HEK293 (cell line): ENCODE measurements around the gene SLC6A1.

Source experiments
- CTCF ChIA-PET: fragments of 350-600 bp; formaldehyde crosslinking; extraction: SDS; loops from one replicate; lab custom pipeline; 2021; ENCODE audit warnings: antibody characterized with exemption; lab: Yijun Ruan, JAX
- POLR2A ChIA-PET: fragments of 300-600 bp; formaldehyde crosslinking; extraction: SDS; loops from one replicate; lab custom pipeline; 2020; ENCODE audit warnings: antibody characterized with exemption, inconsistent platforms; lab: Yijun Ruan, JAX
- H3K27ac ChIP-seq: fragments of 200-500 bp; sonication (Bioruptor generic); 2 replicates; pipeline ENCODE4 v1.5.1; 2014; ENCODE audit warnings: low read depth, low read length, control low read depth, inconsistent platforms; ENCODE audit errors: extremely low read depth
- H3K36me3 ChIP-seq, 2 experiments: fragments of 200-500 bp in 1 of 2; sonication (Bioruptor generic) in 1 of 2; 1 replicate in 1 of 2; 2 replicates in 1 of 2; pipeline ENCODE4 v1.5.1; 2014 to 2017; ENCODE audit warnings: inconsistent platforms in 2 of 2, low read length in 2 of 2; ENCODE audit not compliant: control insufficient read depth in 2 of 2, insufficient read depth in 1 of 2
- H3K4me1 ChIP-seq: fragments of 200-500 bp; sonication (Bioruptor generic); 2 replicates; pipeline ENCODE4 v1.5.1; 2014; ENCODE audit warnings: mild to moderate bottlenecking, low read length, inconsistent platforms; ENCODE audit not compliant: control insufficient read depth, insufficient read depth
- H3K4me3 ChIP-seq: 2 replicates; pipeline ENCODE4 v1.5.1; 2011; ENCODE audit warnings: low read depth, mild to moderate bottlenecking, control low read depth, low read length, moderate library complexity
- H3K9me3 ChIP-seq: fragments of 200-500 bp; sonication (Bioruptor generic); 2 replicates; pipeline ENCODE4 v1.5.1; 2014; ENCODE audit warnings: low read depth, low read length, inconsistent platforms; ENCODE audit not compliant: control insufficient read depth, insufficient read depth
- GLI4 ChIP-seq: fragments of 450-650 bp; formaldehyde crosslinking; IDR thresholded peaks from 2 replicates; pipeline ENCODE4 v1.5.1; 2016; ENCODE audit warnings: missing biosample characterization, missing genetic modification characterization
- GLIS2 ChIP-seq: fragments of 450-650 bp; formaldehyde crosslinking; IDR thresholded peaks from 2 replicates; pipeline ENCODE4 v1.5.1; 2016; ENCODE audit warnings: missing biosample characterization, missing genetic modification characterization
- HOXA7 ChIP-seq: sonication (generic); formaldehyde crosslinking; IDR thresholded peaks from 2 replicates; pipeline ENCODE4 v1.8.1; 2022; ENCODE audit warnings: missing genetic modification reagents, borderline replicate concordance
- IKZF3 ChIP-seq: fragments of 450-650 bp; IDR thresholded peaks from 2 replicates; pipeline ENCODE4 v1.5.0; 2018; ENCODE audit warnings: missing biosample characterization, mild to moderate bottlenecking, missing genetic modification characterization, moderate library complexity
- OSR2 ChIP-seq: fragments of 450-650 bp; formaldehyde crosslinking; IDR thresholded peaks from 2 replicates; pipeline ENCODE4 v1.5.1; 2016; ENCODE audit warnings: missing biosample characterization, missing genetic modification characterization
- PRDM6 ChIP-seq: fragments of 450-650 bp; formaldehyde crosslinking; IDR thresholded peaks from 2 replicates; pipeline ENCODE4 v1.5.1; 2017; ENCODE audit warnings: missing biosample characterization, missing genetic modification characterization
- REPIN1 ChIP-seq: fragments of 450-650 bp; formaldehyde crosslinking; IDR thresholded peaks from 2 replicates; pipeline ENCODE4 v1.5.1; 2017; ENCODE audit warnings: missing biosample characterization, missing genetic modification characterization, low read depth
- SP2 ChIP-seq: fragments of 450-650 bp; formaldehyde crosslinking; IDR thresholded peaks from 2 replicates; pipeline ENCODE4 v1.5.1; 2016; ENCODE audit warnings: missing biosample characterization, missing genetic modification characterization
- WT1 ChIP-seq: fragments of 450-650 bp; formaldehyde crosslinking; IDR thresholded peaks from 2 replicates; pipeline ENCODE4 v1.5.1; 2016; ENCODE audit warnings: missing biosample characterization, missing genetic modification characterization
- ZBTB8A ChIP-seq: fragments of 450-650 bp; formaldehyde crosslinking; IDR thresholded peaks from 2 replicates; pipeline ENCODE4 v1.5.1; 2016; ENCODE audit warnings: missing biosample characterization, missing genetic modification characterization
- ZNF114 ChIP-seq: fragments of 450-650 bp; formaldehyde crosslinking; IDR thresholded peaks from 2 replicates; pipeline ENCODE4 v1.5.0; 2017; ENCODE audit warnings: missing biosample characterization, missing genetic modification characterization
- ZNF146 ChIP-seq: fragments of 450-650 bp; formaldehyde crosslinking; IDR thresholded peaks from 2 replicates; pipeline ENCODE4 v1.5.1; 2016; ENCODE audit warnings: missing biosample characterization, missing genetic modification characterization
- ZNF157 ChIP-seq: fragments of 450-650 bp; formaldehyde crosslinking; IDR thresholded peaks from 2 replicates; pipeline ENCODE4 v1.5.1; 2016; ENCODE audit warnings: missing biosample characterization, missing genetic modification characterization
- ZNF16 ChIP-seq: fragments of 450-650 bp; formaldehyde crosslinking; IDR thresholded peaks from 2 replicates; pipeline ENCODE4 v1.5.1; 2016; ENCODE audit warnings: low read depth, missing biosample characterization, missing genetic modification characterization
- ZNF175 ChIP-seq: fragments of 450-650 bp; formaldehyde crosslinking; IDR thresholded peaks from 2 replicates; pipeline ENCODE4 v1.5.1; 2016; ENCODE audit warnings: missing biosample characterization, missing genetic modification characterization
- ZNF335 ChIP-seq: fragments of 450-650 bp; formaldehyde crosslinking; conservative IDR thresholded peaks from 2 replicates; pipeline ENCODE4 v1.5.1; 2016; ENCODE audit warnings: missing biosample characterization, missing genetic modification characterization
- ZNF350 ChIP-seq: fragments of 450-650 bp; formaldehyde crosslinking; IDR thresholded peaks from 2 replicates; pipeline ENCODE4 v1.5.0; 2017; ENCODE audit warnings: missing biosample characterization, mild to moderate bottlenecking, missing genetic modification characterization
- ZNF433 ChIP-seq: fragments of 450-650 bp; formaldehyde crosslinking; IDR thresholded peaks from 2 replicates; pipeline ENCODE4 v1.5.1; 2016; ENCODE audit warnings: missing biosample characterization, missing genetic modification characterization, low read depth
- ZNF521 ChIP-seq: fragments of 450-650 bp; formaldehyde crosslinking; IDR thresholded peaks from 2 replicates; pipeline ENCODE4 v1.5.1; 2017; ENCODE audit warnings: missing biosample characterization, mild to moderate bottlenecking, missing genetic modification characterization
- ZNF529 ChIP-seq: fragments of 450-650 bp; formaldehyde crosslinking; IDR thresholded peaks from 2 replicates; pipeline ENCODE4 v1.5.1; 2017; ENCODE audit warnings: missing genetic modification characterization, missing biosample characterization; ENCODE audit not compliant: insufficient replicate concordance
- ZNF561 ChIP-seq: fragments of 450-650 bp; IDR thresholded peaks from 2 replicates; pipeline ENCODE4 v1.5.1; 2018; ENCODE audit warnings: missing biosample characterization, missing genetic modification characterization, borderline replicate concordance
- ZNF580 ChIP-seq: fragments of 450-650 bp; formaldehyde crosslinking; IDR thresholded peaks from 2 replicates; pipeline ENCODE4 v1.5.1; 2016; ENCODE audit warnings: missing biosample characterization, missing genetic modification characterization
- ZNF585B ChIP-seq: fragments of 450-650 bp; formaldehyde crosslinking; IDR thresholded peaks from 2 replicates; pipeline ENCODE4 v1.5.1; 2016; ENCODE audit warnings: missing biosample characterization, missing genetic modification characterization
- ZNF610 ChIP-seq: fragments of 450-650 bp; formaldehyde crosslinking; IDR thresholded peaks from 2 replicates; pipeline ENCODE4 v1.5.1; 2016; ENCODE audit warnings: missing biosample characterization, missing genetic modification characterization, borderline replicate concordance
- ZNF639 ChIP-seq: fragments of 450-650 bp; formaldehyde crosslinking; IDR thresholded peaks from 2 replicates; pipeline ENCODE4 v1.5.1; 2016; ENCODE audit warnings: missing biosample characterization, missing genetic modification characterization
- ZNF701 ChIP-seq: fragments of 450-650 bp; formaldehyde crosslinking; IDR thresholded peaks from 2 replicates; pipeline ENCODE4 v1.5.1; 2016; ENCODE audit warnings: missing biosample characterization, missing genetic modification characterization
- TF ChIP-seq, protein P1 (sequence below): fragments of 450-650 bp; formaldehyde crosslinking; IDR thresholded peaks from 2 replicates; pipeline ENCODE4 v1.5.1; 2017; ENCODE audit warnings: missing biosample characterization, missing genetic modification characterization
- TF ChIP-seq, protein P2 (sequence below): fragments of 450-650 bp; formaldehyde crosslinking; IDR thresholded peaks from 2 replicates; pipeline ENCODE4 v1.5.1; 2016; ENCODE audit warnings: missing biosample characterization, missing genetic modification characterization
- TF ChIP-seq, protein P3 (sequence below): fragments of 450-650 bp; formaldehyde crosslinking; IDR thresholded peaks from 2 replicates; pipeline ENCODE4 v1.5.1; 2016; ENCODE audit warnings: missing biosample characterization, missing genetic modification characterization, low read depth

Gene SLC6A1

DNA sequence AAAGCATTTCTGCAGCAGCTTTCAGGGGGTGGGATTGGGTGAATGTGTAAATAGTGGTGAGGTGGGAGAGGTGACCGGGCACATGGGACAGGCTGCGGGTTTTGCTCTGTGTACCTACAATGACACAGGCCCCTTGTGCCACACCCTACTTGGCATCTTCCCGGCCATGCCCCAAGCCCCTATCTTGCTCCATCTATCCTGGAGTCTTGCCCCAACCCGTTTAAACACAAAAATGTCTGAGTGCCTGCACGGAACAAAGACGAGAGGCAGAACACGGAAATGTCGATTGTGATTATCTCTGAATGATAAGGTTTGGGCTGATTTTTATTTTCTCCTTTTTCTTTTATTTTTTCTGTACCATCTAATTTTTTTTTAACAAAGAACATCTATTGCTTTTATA, 46.0 kb upstream of the SLC6A1 start:
- TF ChIP-seq WT1 (no peak), GLI4 (tag by site-specific recombination) (no peak), ZNF521 (no peak), IKZF3 (tag by site-specific recombination) (no peak), ZNF610 (tag by site-specific recombination) (no peak), PRDM6 (tag by site-specific recombination) (no peak), ZNF146 (tag by site-specific recombination) (no peak), ZNF114 (tag by site-specific recombination) (no peak), ZNF335 (tag by site-specific recombination) (no peak), ZNF433 (tag by site-specific recombination) (no peak), ZNF157 (tag by site-specific recombination) (no peak), GLIS2 (no peak), ZNF350 (no peak), SP2 (tag by site-specific recombination) (no peak), ZNF16 (tag by site-specific recombination) (no peak), ZNF639 (tag by site-specific recombination) (no peak)
- TF ChIP-seq, protein P1, sequence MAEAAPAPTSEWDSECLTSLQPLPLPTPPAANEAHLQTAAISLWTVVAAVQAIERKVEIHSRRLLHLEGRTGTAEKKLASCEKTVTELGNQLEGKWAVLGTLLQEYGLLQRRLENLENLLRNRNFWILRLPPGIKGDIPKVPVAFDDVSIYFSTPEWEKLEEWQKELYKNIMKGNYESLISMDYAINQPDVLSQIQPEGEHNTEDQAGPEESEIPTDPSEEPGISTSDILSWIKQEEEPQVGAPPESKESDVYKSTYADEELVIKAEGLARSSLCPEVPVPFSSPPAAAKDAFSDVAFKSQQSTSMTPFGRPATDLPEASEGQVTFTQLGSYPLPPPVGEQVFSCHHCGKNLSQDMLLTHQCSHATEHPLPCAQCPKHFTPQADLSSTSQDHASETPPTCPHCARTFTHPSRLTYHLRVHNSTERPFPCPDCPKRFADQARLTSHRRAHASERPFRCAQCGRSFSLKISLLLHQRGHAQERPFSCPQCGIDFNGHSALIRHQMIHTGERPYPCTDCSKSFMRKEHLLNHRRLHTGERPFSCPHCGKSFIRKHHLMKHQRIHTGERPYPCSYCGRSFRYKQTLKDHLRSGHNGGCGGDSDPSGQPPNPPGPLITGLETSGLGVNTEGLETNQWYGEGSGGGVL (tag by site-specific recombination), result no peak
- TF ChIP-seq, protein P2, sequence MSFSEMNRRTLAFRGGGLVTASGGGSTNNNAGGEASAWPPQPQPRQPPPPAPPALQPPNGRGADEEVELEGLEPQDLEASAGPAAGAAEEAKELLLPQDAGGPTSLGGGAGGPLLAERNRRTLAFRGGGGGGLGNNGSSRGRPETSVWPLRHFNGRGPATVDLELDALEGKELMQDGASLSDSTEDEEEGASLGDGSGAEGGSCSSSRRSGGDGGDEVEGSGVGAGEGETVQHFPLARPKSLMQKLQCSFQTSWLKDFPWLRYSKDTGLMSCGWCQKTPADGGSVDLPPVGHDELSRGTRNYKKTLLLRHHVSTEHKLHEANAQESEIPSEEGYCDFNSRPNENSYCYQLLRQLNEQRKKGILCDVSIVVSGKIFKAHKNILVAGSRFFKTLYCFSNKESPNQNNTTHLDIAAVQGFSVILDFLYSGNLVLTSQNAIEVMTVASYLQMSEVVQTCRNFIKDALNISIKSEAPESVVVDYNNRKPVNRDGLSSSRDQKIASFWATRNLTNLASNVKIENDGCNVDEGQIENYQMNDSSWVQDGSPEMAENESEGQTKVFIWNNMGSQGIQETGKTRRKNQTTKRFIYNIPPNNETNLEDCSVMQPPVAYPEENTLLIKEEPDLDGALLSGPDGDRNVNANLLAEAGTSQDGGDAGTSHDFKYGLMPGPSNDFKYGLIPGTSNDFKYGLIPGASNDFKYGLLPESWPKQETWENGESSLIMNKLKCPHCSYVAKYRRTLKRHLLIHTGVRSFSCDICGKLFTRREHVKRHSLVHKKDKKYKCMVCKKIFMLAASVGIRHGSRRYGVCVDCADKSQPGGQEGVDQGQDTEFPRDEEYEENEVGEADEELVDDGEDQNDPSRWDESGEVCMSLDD (tag by site-specific recombination), result no peak
- TF ChIP-seq, all 188 proteins: peak for 0
- POLR2A ChIA-PET, result no interaction called here
- Histone ChIP-seq H3K27ac (no peak overlapping the region), H3K9me3 (no peaks in the 10 kb centered on the region), H3K4me1 (no peaks in the 10 kb centered on the region), H3K4me3 (no peak overlapping the region), H3K36me3 (no peaks in the 10 kb centered on the region)
- CTCF ChIA-PET, result interaction anchor here (0.6 to 11.2 kb wide), 22 partner anchors 7 to 1017 kb away, joined by 3 to 142 read pairs (median 4); partner anchors contain the start of gene GHRL

- CTCF ChIA-PET, result interaction anchor here (11.2 kb wide), 1 partner anchor 112 kb away, joined by 142 read pairs; no protein-coding TSS in a partner anchor
- POLR2A ChIA-PET, result no interaction called here
- TF ChIP-seq REPIN1 (tag by site-specific recombination) (no peak), ZNF175 (no peak), ZNF561 (tag by site-specific recombination) (no peak), ZNF529 (no peak), HOXA7 (no peak), ZBTB8A (tag by site-specific recombination) (no peak), ZNF701 (tag by site-specific recombination) (no peak), ZNF585B (tag by site-specific recombination) (no peak), ZNF580 (tag by site-specific recombination) (no peak), OSR2 (tag by site-specific recombination) (no peak)
- TF ChIP-seq, protein P3, sequence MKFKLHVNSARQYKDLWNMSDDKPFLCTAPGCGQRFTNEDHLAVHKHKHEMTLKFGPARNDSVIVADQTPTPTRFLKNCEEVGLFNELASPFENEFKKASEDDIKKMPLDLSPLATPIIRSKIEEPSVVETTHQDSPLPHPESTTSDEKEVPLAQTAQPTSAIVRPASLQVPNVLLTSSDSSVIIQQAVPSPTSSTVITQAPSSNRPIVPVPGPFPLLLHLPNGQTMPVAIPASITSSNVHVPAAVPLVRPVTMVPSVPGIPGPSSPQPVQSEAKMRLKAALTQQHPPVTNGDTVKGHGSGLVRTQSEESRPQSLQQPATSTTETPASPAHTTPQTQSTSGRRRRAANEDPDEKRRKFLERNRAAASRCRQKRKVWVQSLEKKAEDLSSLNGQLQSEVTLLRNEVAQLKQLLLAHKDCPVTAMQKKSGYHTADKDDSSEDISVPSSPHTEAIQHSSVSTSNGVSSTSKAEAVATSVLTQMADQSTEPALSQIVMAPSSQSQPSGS (tag by site-specific recombination), result no peak
These were observed 44.2 kb upstream of the SLC6A1 start for GRCh38 chr3:10948326-10948725.

More at GRCh38 chr3:10948326-10948725, 44.2 kb upstream of the SLC6A1 start:
- Histone ChIP-seq H3K4me1 (no peaks in the 10 kb centered on the region), H3K27ac (no peak overlapping the region), H3K4me3 (no peak overlapping the region), H3K36me3 (no peaks in the 10 kb centered on the region), H3K9me3 (no peaks in the 10 kb centered on the region)
